Gastrocnemius medialis (tissue), 4 donors: ENCODE measurements around the gene RNF220.

Source experiments
- POLR2A ChIP-seq, 2 donors: fragments of 450-650 bp; IDR thresholded peaks; one replicate each; pipeline ENCODE4 v1.6.1; 2017; ENCODE audit warnings: antibody characterized with exemption in 2 of 2, mild to moderate bottlenecking in 2 of 2, moderate library complexity in 2 of 2
- TF ChIP-seq, protein P1 (sequence below), 5 experiments: fragments of 450-650 bp in 3 of 5; fragments of 200-600 bp in 2 of 5; sonication (generic) in 2 of 5; IDR thresholded peaks in 4 of 5; conservative IDR thresholded peaks in 1 of 5; 1 replicate in 4 of 5; 2 replicates in 1 of 5; pipeline ENCODE4 v1.5.1; 2016 to 2019; ENCODE audit warnings: antibody characterized with exemption in 5 of 5, mild to moderate bottlenecking in 3 of 5, moderate library complexity in 3 of 5

DNA sequence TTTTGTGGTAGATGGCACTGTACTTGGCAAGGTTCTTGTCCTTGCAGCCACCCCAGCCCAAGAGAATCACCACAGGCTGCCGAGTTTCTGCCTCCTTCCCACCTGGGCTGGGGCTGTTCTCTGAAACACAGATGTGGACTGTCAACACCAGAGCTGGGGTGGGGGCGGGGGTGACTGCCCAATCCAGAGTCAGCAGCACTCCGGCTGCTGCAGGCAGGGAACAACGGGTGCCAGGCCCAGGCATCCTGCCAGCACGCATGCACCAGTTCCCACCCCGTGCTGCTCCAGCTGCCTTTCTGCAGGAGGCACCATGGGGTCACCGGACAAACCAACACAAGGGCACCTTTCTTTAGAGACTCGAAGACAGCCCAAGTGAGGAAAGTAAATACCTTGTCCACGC, 255.1 kb downstream of the RNF220 start:
- TF ChIP-seq, protein P1, sequence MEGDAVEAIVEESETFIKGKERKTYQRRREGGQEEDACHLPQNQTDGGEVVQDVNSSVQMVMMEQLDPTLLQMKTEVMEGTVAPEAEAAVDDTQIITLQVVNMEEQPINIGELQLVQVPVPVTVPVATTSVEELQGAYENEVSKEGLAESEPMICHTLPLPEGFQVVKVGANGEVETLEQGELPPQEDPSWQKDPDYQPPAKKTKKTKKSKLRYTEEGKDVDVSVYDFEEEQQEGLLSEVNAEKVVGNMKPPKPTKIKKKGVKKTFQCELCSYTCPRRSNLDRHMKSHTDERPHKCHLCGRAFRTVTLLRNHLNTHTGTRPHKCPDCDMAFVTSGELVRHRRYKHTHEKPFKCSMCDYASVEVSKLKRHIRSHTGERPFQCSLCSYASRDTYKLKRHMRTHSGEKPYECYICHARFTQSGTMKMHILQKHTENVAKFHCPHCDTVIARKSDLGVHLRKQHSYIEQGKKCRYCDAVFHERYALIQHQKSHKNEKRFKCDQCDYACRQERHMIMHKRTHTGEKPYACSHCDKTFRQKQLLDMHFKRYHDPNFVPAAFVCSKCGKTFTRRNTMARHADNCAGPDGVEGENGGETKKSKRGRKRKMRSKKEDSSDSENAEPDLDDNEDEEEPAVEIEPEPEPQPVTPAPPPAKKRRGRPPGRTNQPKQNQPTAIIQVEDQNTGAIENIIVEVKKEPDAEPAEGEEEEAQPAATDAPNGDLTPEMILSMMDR (IDR thresholded peaks at IDR 0.05 in 4 of 5, conservative IDR thresholded peaks at IDR 0.05 in 1 of 5): no peak
- no peak for TF ChIP-seq POLR2A (IDR thresholded peaks at IDR 0.05)
